BLaER1 (cell line): ENCODE data around the gene PRDX4.
"Not testable (repeated sequence)": the region's sequence is repeated elsewhere in the genome, so short reads cannot be mapped to it uniquely, and the experiment has no call there.

Source experiments
- H3K27ac ChIP-seq: shearing (Covaris generic); formaldehyde crosslinking; 2 replicates; pipeline ENCODE4 v1.8.1; 2022
- H3K27me3 ChIP-seq: shearing (Covaris generic); formaldehyde crosslinking; 2 replicates; pipeline ENCODE4 v1.8.1; 2022
- H3K36me3 ChIP-seq: shearing (Covaris generic); formaldehyde crosslinking; 2 replicates; pipeline ENCODE4 v1.8.1; 2022
- H3K4me1 ChIP-seq: shearing (Covaris generic); formaldehyde crosslinking; 2 replicates; pipeline ENCODE4 v1.8.1; 2022
- H3K4me2 ChIP-seq: shearing (Covaris generic); formaldehyde crosslinking; 2 replicates; pipeline ENCODE4 v1.8.1; 2022
- H3K4me3 ChIP-seq: shearing (Covaris generic); formaldehyde crosslinking; 2 replicates; pipeline ENCODE4 v1.8.1; 2022
- H3K9ac ChIP-seq: shearing (Covaris generic); formaldehyde crosslinking; 2 replicates; pipeline ENCODE4 v1.8.1; 2022
- H3K9me3 ChIP-seq: shearing (Covaris generic); formaldehyde crosslinking; 2 replicates; pipeline ENCODE4 v1.8.1; 2022
- H4K20me1 ChIP-seq: shearing (Covaris generic); formaldehyde crosslinking; 2 replicates; pipeline ENCODE4 v1.8.1; 2022
- Cebpa-rat ChIP-seq: shearing (Covaris generic); IDR thresholded peaks from 2 replicates; pipeline ENCODE4 v1.8.1; 2022

PRDX4 gene

GRCh38 chrX:23644744-23645143 is 22.5 kb upstream of the PRDX4 start:
- H3K9ac ChIP-seq, result no peak overlapping the region
- H3K27ac ChIP-seq, result no peak overlapping the region
- no peaks in the 10 kb centered on the region for H4K20me1 ChIP-seq
- H3K9me3 ChIP-seq, result 0 out of 2 replicates have a peak, but pooled peaks cover 6% of the 10 kb centered on the region
- H3K4me3 ChIP-seq, result no peak overlapping the region
- H3K4me2 ChIP-seq, result no peak overlapping the region
- no peaks in the 10 kb centered on the region for H3K36me3 ChIP-seq
- no peaks in the 10 kb centered on the region for H3K27me3 ChIP-seq
- TF ChIP-seq Cebpa-rat, result no peak
- no peaks in the 10 kb centered on the region for H3K4me1 ChIP-seq

- H3K4me1 ChIP-seq, result no peaks in the 10 kb centered on the region
- H4K20me1 ChIP-seq, result no peaks in the 10 kb centered on the region
- H3K27ac ChIP-seq, result no peak overlapping the region
- no peaks in the 10 kb centered on the region for H3K36me3 ChIP-seq
- no peak overlapping the region for H3K9ac ChIP-seq
- no peaks in the 10 kb centered on the region for H3K9me3 ChIP-seq
- H3K4me3 ChIP-seq, result no peak overlapping the region
- TF ChIP-seq Cebpa-rat, result no peak
- no peaks in the 10 kb centered on the region for H3K27me3 ChIP-seq
- no peak overlapping the region for H3K4me2 ChIP-seq
Observed at GRCh38 chrX:23656091-23656490, 11.2 kb upstream of the PRDX4 start.

GRCh38 chrX:23656684-23657083 is 10.6 kb upstream of the PRDX4 start:
- H4K20me1 ChIP-seq, result no peaks in the 10 kb centered on the region
- no peak overlapping the region for H3K4me3 ChIP-seq
- H3K9ac ChIP-seq, result no peak overlapping the region
- H3K27me3 ChIP-seq, result no peaks in the 10 kb centered on the region
- H3K4me2 ChIP-seq, result no peak overlapping the region
- no peak overlapping the region for H3K27ac ChIP-seq
- no peak for TF ChIP-seq Cebpa-rat
- no peaks in the 10 kb centered on the region for H3K4me1 ChIP-seq
- no peaks in the 10 kb centered on the region for H3K36me3 ChIP-seq
- no peaks in the 10 kb centered on the region for H3K9me3 ChIP-seq

- Histone ChIP-seq H3K36me3 (no peaks in the 10 kb centered on the region), H3K4me1 (no peaks in the 10 kb centered on the region), H3K27ac (no peak overlapping the region), H3K9ac (no peak overlapping the region), H3K4me3 (no peak overlapping the region), H3K4me2 (no peak overlapping the region), H4K20me1 (no peaks in the 10 kb centered on the region), H3K9me3 (no peaks in the 10 kb centered on the region), H3K27me3 (no peaks in the 10 kb centered on the region)
- no peak for TF ChIP-seq Cebpa-rat
Observed at GRCh38 chrX:23659339-23659738, 8.0 kb upstream of the PRDX4 start.

GRCh38 chrX:23660083-23660765 is 7.1 kb upstream of the PRDX4 start:
- not testable (repeated sequence) for H3K27ac ChIP-seq, H3K4me1 ChIP-seq, H3K4me2 ChIP-seq, H3K9ac ChIP-seq, H4K20me1 ChIP-seq, H3K9me3 ChIP-seq, H3K27me3 ChIP-seq, H3K36me3 ChIP-seq, H3K4me3 ChIP-seq

- no peak overlapping the region for H3K4me2 ChIP-seq
- H3K36me3 ChIP-seq, result no peaks in the 10 kb centered on the region
- no peak overlapping the region for H3K4me3 ChIP-seq
- no peaks in the 10 kb centered on the region for H4K20me1 ChIP-seq
- H3K27ac ChIP-seq, result no peak overlapping the region
- H3K9me3 ChIP-seq, result no peaks in the 10 kb centered on the region
- no peak for TF ChIP-seq Cebpa-rat
- no peaks in the 10 kb centered on the region for H3K27me3 ChIP-seq
- no peak overlapping the region for H3K9ac ChIP-seq
- no peaks in the 10 kb centered on the region for H3K4me1 ChIP-seq
Observed at GRCh38 chrX:23660766-23661132, 6.5 kb upstream of the PRDX4 start.

- no peak for TF ChIP-seq Cebpa-rat
- no peak overlapping the region for H3K27ac ChIP-seq
- H3K36me3 ChIP-seq, result no peaks in the 10 kb centered on the region
- no peaks in the 10 kb centered on the region for H3K4me1 ChIP-seq
- no peaks in the 10 kb centered on the region for H3K9me3 ChIP-seq
- no peaks in the 10 kb centered on the region for H3K27me3 ChIP-seq
- no peak overlapping the region for H3K4me3 ChIP-seq
- no peak overlapping the region for H3K9ac ChIP-seq
- no peak overlapping the region for H3K4me2 ChIP-seq
- no peaks in the 10 kb centered on the region for H4K20me1 ChIP-seq
Observed at GRCh38 chrX:23661671-23662070, 5.6 kb upstream of the PRDX4 start.

- no peak overlapping the region for H3K27ac ChIP-seq
- no peaks in the 10 kb centered on the region for H3K4me1 ChIP-seq
- no peak overlapping the region for H3K9ac ChIP-seq
- no peak overlapping the region for H3K4me3 ChIP-seq
- H3K27me3 ChIP-seq, result no peaks in the 10 kb centered on the region
- H3K9me3 ChIP-seq, result no peaks in the 10 kb centered on the region
- no peaks in the 10 kb centered on the region for H4K20me1 ChIP-seq
- no peak overlapping the region for H3K4me2 ChIP-seq
- TF ChIP-seq Cebpa-rat, result no peak
- H3K36me3 ChIP-seq, result no peaks in the 10 kb centered on the region
Observed at GRCh38 chrX:23662187-23662586, 5.1 kb upstream of the PRDX4 start.

- no peak for TF ChIP-seq Cebpa-rat
- H3K9ac ChIP-seq, result no peak overlapping the region
Observed at GRCh38 chrX:23662853-23663252, 4.4 kb upstream of the PRDX4 start.

GRCh38 chrX:23664496-23664895 is 2.8 kb upstream of the PRDX4 start:
- no peak overlapping the region for H3K9ac ChIP-seq
- H3K36me3 ChIP-seq, result no peaks in the 10 kb centered on the region
- H3K4me3 ChIP-seq, result no peak overlapping the region

More at GRCh38 chrX:23662853-23663252, 4.4 kb upstream of the PRDX4 start:
- no peaks in the 10 kb centered on the region for H3K9me3 ChIP-seq
- H3K36me3 ChIP-seq, result no peaks in the 10 kb centered on the region
- no peak overlapping the region for H3K4me3 ChIP-seq
- H3K27ac ChIP-seq, result no peak overlapping the region
- no peaks in the 10 kb centered on the region for H4K20me1 ChIP-seq
- H3K4me1 ChIP-seq, result no peaks in the 10 kb centered on the region
- H3K4me2 ChIP-seq, result no peak overlapping the region
- no peaks in the 10 kb centered on the region for H3K27me3 ChIP-seq

GRCh38 chrX:23666282-23666681 is 1.0 kb upstream of the PRDX4 start:
- no peak overlapping the region for H3K4me3 ChIP-seq
- TF ChIP-seq Cebpa-rat, result no peak
- no peak overlapping the region for H3K27ac ChIP-seq
- H4K20me1 ChIP-seq, result no peaks in the 10 kb centered on the region; the same call in 1 of the 2 replicates
- no peaks in the 10 kb centered on the region for H3K27me3 ChIP-seq
- no peaks in the 10 kb centered on the region for H3K36me3 ChIP-seq
- no peaks in the 10 kb centered on the region for H3K9me3 ChIP-seq
- no peaks in the 10 kb centered on the region; the same call in 1 of the 2 replicates for H3K4me1 ChIP-seq
- no peak overlapping the region for H3K4me2 ChIP-seq
- no peak overlapping the region for H3K9ac ChIP-seq

More at GRCh38 chrX:23664496-23664895, 2.8 kb upstream of the PRDX4 start:
- H3K4me1 ChIP-seq, result no peaks in the 10 kb centered on the region; the same call in 1 of the 2 replicates
- H3K27ac ChIP-seq, result no peak overlapping the region
- no peak overlapping the region for H3K4me2 ChIP-seq
- no peaks in the 10 kb centered on the region for H3K9me3 ChIP-seq
- H3K27me3 ChIP-seq, result no peaks in the 10 kb centered on the region
- H4K20me1 ChIP-seq, result no peaks in the 10 kb centered on the region
- no peak for TF ChIP-seq Cebpa-rat
